HG02840 (cell line): ENCODE results near the gene PTPRT.
"Not testable (repeated sequence)": the region's sequence is repeated elsewhere in the genome, so short reads cannot be mapped to it uniquely, and the experiment has no call there.

Experiments
- ATAC-seq: cut with Tn5 transposase; IDR thresholded peaks from one replicate; pipeline ENCODE4 v1.9.1; 2021; ENCODE audit warnings: mild to moderate bottlenecking, moderate library complexity, moderate number of reproducible peaks; ENCODE audit not compliant: unreplicated experiment, low FRiP score

Gene PTPRT

GRCh38 chr20:42274986-42275385 is 914.7 kb downstream of the PTPRT start:
- no peak for ATAC-seq

- ATAC-seq = no peak
Measured at GRCh38 chr20:42272516-42272915, 917.2 kb downstream of the PTPRT start.

- ATAC-seq = no peak
Measured at GRCh38 chr20:42270539-42270938, 919.2 kb downstream of the PTPRT start.

GRCh38 chr20:42267793-42268384 is 921.8 kb downstream of the PTPRT start:
- no peak for ATAC-seq

- ATAC-seq = no peak
Measured at GRCh38 chr20:42261766-42262270, 927.9 kb downstream of the PTPRT start.

GRCh38 chr20:42260184-42260583 is 929.5 kb downstream of the PTPRT start:
- ATAC-seq = no peak

- ATAC-seq = no peak
Measured at GRCh38 chr20:42259389-42259788, 930.3 kb downstream of the PTPRT start.

- no peak for ATAC-seq
Measured at GRCh38 chr20:42258564-42259302, 931.0 kb downstream of the PTPRT start.

GRCh38 chr20:42255821-42256220 is 933.9 kb downstream of the PTPRT start:
- ATAC-seq = no peak

- no peak for ATAC-seq
Measured at GRCh38 chr20:42254673-42255072, 935.0 kb downstream of the PTPRT start.

GRCh38 chr20:42252116-42252515 is 937.6 kb downstream of the PTPRT start:
- no peak for ATAC-seq

- no peak for ATAC-seq
Measured at GRCh38 chr20:42218621-42219374, 970.9 kb downstream of the PTPRT start.

GRCh38 chr20:42214074-42214473 is 975.6 kb downstream of the PTPRT start:
- ATAC-seq = no peak

GRCh38 chr20:42212391-42212790 is 977.3 kb downstream of the PTPRT start:
- ATAC-seq = no peak

GRCh38 chr20:42206557-42206956 is 983.1 kb downstream of the PTPRT start:
- not testable (repeated sequence) for ATAC-seq

GRCh38 chr20:42204109-42204660 is 985.5 kb downstream of the PTPRT start:
- ATAC-seq = no peak

GRCh38 chr20:42197599-42197998 is 992.1 kb downstream of the PTPRT start:
- ATAC-seq = no peak

GRCh38 chr20:42193119-42193518 is 996.6 kb downstream of the PTPRT start:
- ATAC-seq = no peak

- ATAC-seq = no peak
Measured at GRCh38 chr20:42192321-42192720, 997.4 kb downstream of the PTPRT start.

GRCh38 chr20:42191140-42191860 is 998.4 kb downstream of the PTPRT start:
- ATAC-seq = no peak
